Smooth muscle cell (in vitro differentiated cells): ENCODE results near the gene SYTL3. TPM values are rescaled to one million over a fixed set of nuclear protein-coding genes. Genes with fewer than 3 reads are reported as not detected.

Experiments used
- DNase-seq: peaks from one replicate; lab custom pipeline; 2025; ENCODE audit not compliant: unreplicated experiment; lab: John Stamatoyannopoulos, UW
- H2AFZ ChIP-seq: fragments of 200-600 bp; sonication (generic); 2 replicates; pipeline ENCODE4 v1.6.0; 2016; ENCODE audit warnings: antibody characterized with exemption, low read depth, mild to moderate bottlenecking
- H3F3A ChIP-seq: fragments of 200-600 bp; sonication (generic); 2 replicates; pipeline ENCODE4 v1.6.0; 2017; ENCODE audit warnings: antibody characterized with exemption, low read depth
- H3K27ac ChIP-seq: fragments of 200-600 bp; sonication (generic); 2 replicates; pipeline ENCODE4 v1.5.1; 2016; ENCODE audit warnings: low read depth, mild to moderate bottlenecking
- H3K27me3 ChIP-seq: fragments of 200-600 bp; sonication (generic); 2 replicates; pipeline ENCODE4 v1.6.1; 2016; ENCODE audit warnings: low read depth, mild to moderate bottlenecking
- H3K36me3 ChIP-seq: fragments of 200-600 bp; sonication (generic); 2 replicates; pipeline ENCODE4 v1.5.1; 2016; ENCODE audit warnings: low read depth
- H3K4me1 ChIP-seq: fragments of 200-600 bp; sonication (generic); 2 replicates; pipeline ENCODE4 v1.5.1; 2016; ENCODE audit warnings: low read depth
- H3K4me2 ChIP-seq: fragments of 200-600 bp; sonication (generic); 2 replicates; pipeline ENCODE4 v1.6.0; 2016; ENCODE audit warnings: mild to moderate bottlenecking
- H3K4me3 ChIP-seq: fragments of 200-600 bp; sonication (generic); 2 replicates; pipeline ENCODE4 v1.5.1; 2016; ENCODE audit warnings: mild to moderate bottlenecking
- H3K79me2 ChIP-seq: fragments of 200-600 bp; sonication (generic); 2 replicates; pipeline ENCODE4 v1.6.0; 2016; ENCODE audit warnings: low read depth, mild to moderate bottlenecking
- H3K9ac ChIP-seq: fragments of 200-600 bp; sonication (generic); 2 replicates; pipeline ENCODE4 v1.6.0; 2016; ENCODE audit warnings: low read depth
- H3K9me3 ChIP-seq: fragments of 200-600 bp; sonication (generic); replicated peaks from 2 replicates; pipeline ENCODE4 v1.5.1; 2016; ENCODE audit warnings: low read depth
- H4K20me1 ChIP-seq: fragments of 200-600 bp; sonication (generic); 2 replicates; pipeline ENCODE4 v1.6.0; 2016; ENCODE audit warnings: low read depth
- WGBS: methylation state at CpG from one replicate; pipeline ENCODE4 v1.1.7; 2016; ENCODE audit warnings: low lambda C conversion rate; 5-methylcytosine and 5-hydroxymethylcytosine counted together
- polyA plus RNA-seq: library from polyadenylated mRNA; unstranded; fragments of >200 nt; fragmentation: Nextera tagmentation; extraction: Ambion mirVana; gene quantifications from 2 replicates; pipeline ENCODE4 v1.2.1, GENCODE V29; 2016
- total RNA-seq: library from RNA; depleted of rRNA; stranded (reverse); fragments of >200 nt; gene quantifications from 2 replicates; pipeline ENCODE4 v1.2.3, GENCODE V29; 2014
- TF ChIP-seq, protein P1 (sequence below): fragments of 200-600 bp; sonication (generic); IDR thresholded peaks from 2 replicates; pipeline ENCODE4 v1.5.1; 2017; ENCODE audit warnings: borderline replicate concordance, mild to moderate bottlenecking, antibody characterized with exemption; ENCODE audit not compliant: insufficient read depth, poor library complexity, severe bottlenecking

Gene SYTL3
- total and polyA plus RNA-seq, 2 experiments from 2014 or later = 0.13 to 1.2 TPM

GRCh38 chr6:158703111-158703836, 53.4 kb downstream of the SYTL3 start:
- no peaks in the 10 kb centered on the region for H3K79me2 ChIP-seq
- DNase-seq = no peak
- no peaks in the 10 kb centered on the region for H3K36me3 ChIP-seq
- H3K4me1 ChIP-seq = peaks cover 11% of the 10 kb centered on the region
- H3K9ac ChIP-seq = no peak overlapping the region
- no peaks in the 10 kb centered on the region for H4K20me1 ChIP-seq
- H3K27ac ChIP-seq = no peak overlapping the region
- H3F3A ChIP-seq = peaks cover 19% of the 10 kb centered on the region
- H3K4me2 ChIP-seq = no peak overlapping the region
- no peak overlapping the region for H3K4me3 ChIP-seq
- no peaks in the 10 kb centered on the region for H3K27me3 ChIP-seq
- H2AFZ ChIP-seq = no peak overlapping the region
- H3K9me3 ChIP-seq = no peaks in the 10 kb centered on the region
- 95% methylated on average over 14 of the region's 14 CpGs for WGBS
- TF ChIP-seq, protein P1, sequence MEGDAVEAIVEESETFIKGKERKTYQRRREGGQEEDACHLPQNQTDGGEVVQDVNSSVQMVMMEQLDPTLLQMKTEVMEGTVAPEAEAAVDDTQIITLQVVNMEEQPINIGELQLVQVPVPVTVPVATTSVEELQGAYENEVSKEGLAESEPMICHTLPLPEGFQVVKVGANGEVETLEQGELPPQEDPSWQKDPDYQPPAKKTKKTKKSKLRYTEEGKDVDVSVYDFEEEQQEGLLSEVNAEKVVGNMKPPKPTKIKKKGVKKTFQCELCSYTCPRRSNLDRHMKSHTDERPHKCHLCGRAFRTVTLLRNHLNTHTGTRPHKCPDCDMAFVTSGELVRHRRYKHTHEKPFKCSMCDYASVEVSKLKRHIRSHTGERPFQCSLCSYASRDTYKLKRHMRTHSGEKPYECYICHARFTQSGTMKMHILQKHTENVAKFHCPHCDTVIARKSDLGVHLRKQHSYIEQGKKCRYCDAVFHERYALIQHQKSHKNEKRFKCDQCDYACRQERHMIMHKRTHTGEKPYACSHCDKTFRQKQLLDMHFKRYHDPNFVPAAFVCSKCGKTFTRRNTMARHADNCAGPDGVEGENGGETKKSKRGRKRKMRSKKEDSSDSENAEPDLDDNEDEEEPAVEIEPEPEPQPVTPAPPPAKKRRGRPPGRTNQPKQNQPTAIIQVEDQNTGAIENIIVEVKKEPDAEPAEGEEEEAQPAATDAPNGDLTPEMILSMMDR = no peak

- peak overlapping the region; percentile 86 for H3K4me2 ChIP-seq
- no peak overlapping the region for H3K9ac ChIP-seq
- 20% methylated on average over 42 of the region's 42 CpGs for WGBS
- H4K20me1 ChIP-seq = no peaks in the 10 kb centered on the region
- no peak overlapping the region for H3K27ac ChIP-seq
- no peaks in the 10 kb centered on the region for H3K9me3 ChIP-seq
- TF ChIP-seq, protein P1 = peak; percentile 99
- peak overlapping the region; percentile 50 for H3K4me3 ChIP-seq
- peaks cover 13% of the 10 kb centered on the region for H3F3A ChIP-seq
- H3K36me3 ChIP-seq = no peaks in the 10 kb centered on the region
- peaks cover 11% of the 10 kb centered on the region for H3K4me1 ChIP-seq
- no peaks in the 10 kb centered on the region for H3K79me2 ChIP-seq
- peak; percentile 34 for DNase-seq
- H2AFZ ChIP-seq = peak overlapping the region; percentile 92
- no peaks in the 10 kb centered on the region for H3K27me3 ChIP-seq
Measured at GRCh38 chr6:158703837-158704822, 54.3 kb downstream of the SYTL3 start.

DNA sequence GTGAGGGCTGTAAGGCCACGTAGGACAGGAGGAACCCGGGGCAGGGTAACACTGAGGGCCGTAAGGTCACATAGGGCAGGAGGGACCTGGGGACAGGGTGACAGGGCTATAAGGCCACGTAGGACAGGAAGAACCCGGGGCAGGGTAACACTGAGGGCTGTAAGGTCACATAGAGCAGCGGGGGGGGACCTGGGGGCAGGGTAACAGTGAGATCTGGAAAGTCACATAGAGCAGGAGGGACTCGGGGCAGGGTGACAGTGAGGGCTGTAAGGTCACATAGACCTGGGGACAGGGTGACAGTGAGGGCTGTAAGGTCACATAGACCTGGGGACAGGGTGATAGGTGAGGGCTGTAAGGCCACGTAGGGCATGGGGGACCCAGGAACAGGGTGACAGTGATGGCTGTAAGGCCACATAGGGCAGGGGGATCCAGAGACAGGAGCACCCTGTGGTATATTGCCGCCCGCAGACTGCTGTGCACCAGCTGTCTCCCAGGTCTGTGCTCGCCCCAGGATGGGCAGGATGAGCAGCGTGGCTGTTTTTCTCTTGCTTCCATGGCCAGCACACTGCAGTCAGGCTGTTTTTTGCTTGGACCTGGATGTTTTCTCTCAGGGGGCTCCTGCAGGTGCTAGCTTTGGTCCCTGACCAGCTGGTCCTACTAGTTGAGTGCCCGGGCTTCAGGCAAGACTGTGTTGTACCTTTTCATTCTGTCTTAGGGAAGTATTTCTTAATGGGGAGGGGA, 55.7 kb downstream of the SYTL3 start:
- Histone ChIP-seq H3K4me2 (no peak overlapping the region), H2AFZ (no peak overlapping the region), H3F3A (peaks cover 9% of the 10 kb centered on the region), H3K79me2 (no peaks in the 10 kb centered on the region), H3K4me1 (peaks cover 11% of the 10 kb centered on the region), H3K36me3 (no peaks in the 10 kb centered on the region), H3K4me3 (no peak overlapping the region), H3K27me3 (no peaks in the 10 kb centered on the region), H3K9ac (no peak overlapping the region), H4K20me1 (no peaks in the 10 kb centered on the region), H3K27ac (no peak overlapping the region), H3K9me3 (no peaks in the 10 kb centered on the region)
- TF ChIP-seq, protein P1 = no peak
- no peak for DNase-seq
- WGBS = 94% methylated on average over 13 of the region's 13 CpGs
